ENCODE data around the gene SSTR5.

DNA sequence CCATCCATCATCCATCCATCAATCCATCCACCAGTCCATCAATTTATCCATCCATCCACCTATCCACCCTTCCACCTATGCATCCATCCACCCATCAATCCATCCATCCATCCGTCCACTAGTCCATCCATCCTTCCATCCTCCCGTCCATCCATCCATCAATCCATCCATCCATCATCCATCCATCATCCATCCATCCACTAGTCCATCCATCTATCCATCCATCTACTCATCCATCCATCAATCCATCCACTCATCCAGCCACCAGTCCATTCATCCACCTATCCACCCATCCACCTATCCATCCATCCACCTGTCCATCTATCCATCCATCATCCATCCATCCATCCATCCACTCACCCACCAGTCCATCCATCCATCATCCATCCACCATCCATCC is 39.9 kb upstream of the SSTR5 start:
- TF ChIP-seq, protein P1, sequence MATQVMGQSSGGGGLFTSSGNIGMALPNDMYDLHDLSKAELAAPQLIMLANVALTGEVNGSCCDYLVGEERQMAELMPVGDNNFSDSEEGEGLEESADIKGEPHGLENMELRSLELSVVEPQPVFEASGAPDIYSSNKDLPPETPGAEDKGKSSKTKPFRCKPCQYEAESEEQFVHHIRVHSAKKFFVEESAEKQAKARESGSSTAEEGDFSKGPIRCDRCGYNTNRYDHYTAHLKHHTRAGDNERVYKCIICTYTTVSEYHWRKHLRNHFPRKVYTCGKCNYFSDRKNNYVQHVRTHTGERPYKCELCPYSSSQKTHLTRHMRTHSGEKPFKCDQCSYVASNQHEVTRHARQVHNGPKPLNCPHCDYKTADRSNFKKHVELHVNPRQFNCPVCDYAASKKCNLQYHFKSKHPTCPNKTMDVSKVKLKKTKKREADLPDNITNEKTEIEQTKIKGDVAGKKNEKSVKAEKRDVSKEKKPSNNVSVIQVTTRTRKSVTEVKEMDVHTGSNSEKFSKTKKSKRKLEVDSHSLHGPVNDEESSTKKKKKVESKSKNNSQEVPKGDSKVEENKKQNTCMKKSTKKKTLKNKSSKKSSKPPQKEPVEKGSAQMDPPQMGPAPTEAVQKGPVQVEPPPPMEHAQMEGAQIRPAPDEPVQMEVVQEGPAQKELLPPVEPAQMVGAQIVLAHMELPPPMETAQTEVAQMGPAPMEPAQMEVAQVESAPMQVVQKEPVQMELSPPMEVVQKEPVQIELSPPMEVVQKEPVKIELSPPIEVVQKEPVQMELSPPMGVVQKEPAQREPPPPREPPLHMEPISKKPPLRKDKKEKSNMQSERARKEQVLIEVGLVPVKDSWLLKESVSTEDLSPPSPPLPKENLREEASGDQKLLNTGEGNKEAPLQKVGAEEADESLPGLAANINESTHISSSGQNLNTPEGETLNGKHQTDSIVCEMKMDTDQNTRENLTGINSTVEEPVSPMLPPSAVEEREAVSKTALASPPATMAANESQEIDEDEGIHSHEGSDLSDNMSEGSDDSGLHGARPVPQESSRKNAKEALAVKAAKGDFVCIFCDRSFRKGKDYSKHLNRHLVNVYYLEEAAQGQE (IDR thresholded peaks at IDR 0.05; ENCODE audit: insufficient read depth in 1 of 2, low read depth in 2 of 2, low read length in 2 of 2) = no peak
- no peak for TF ChIP-seq POLR2AphosphoS5 (IDR thresholded peaks at IDR 0.05; ENCODE audit: low read depth, low read length)
- TF ChIP-seq TAF1 (IDR thresholded peaks at IDR 0.05; ENCODE audit: borderline replicate concordance, insufficient read depth, low read length) = no peak
- no peak for TF ChIP-seq SIN3A (IDR thresholded peaks at IDR 0.05; ENCODE audit: borderline replicate concordance, insufficient read depth, low read length)
- TF ChIP-seq FOXP2 (optimal IDR thresholded peaks at IDR 0.05; ENCODE audit: borderline replicate concordance, extremely low read depth, extremely low read length, insufficient read depth) = no peak

All from PFSK-1 (cell line).